Caco-2 (cell line): ENCODE data around the gene COPS3. TPM values are rescaled to one million over a fixed set of nuclear protein-coding genes. Genes with fewer than 3 reads are reported as not detected.
A peak's percentile ranks its signal among the peaks of the same experiment; 100 is the strongest.

Source experiments
- BruUV-seq: library from RNA; stranded (reverse); fragments of 400-500 nt; replicated peaks from 2 replicates; lab custom pipeline; 2021; lab: Mats Ljungman, UMichigan
- CTCF ChIA-PET: fragments of 300-600 bp; sonication (Branson Sonifier 250); formaldehyde crosslinking; loops from one replicate; lab custom pipeline; 2022; ENCODE audit warnings: antibody characterized with exemption; lab: Charles Lee
- POLR2A ChIA-PET: fragments of 300-600 bp; sonication (Branson Sonifier 250); formaldehyde crosslinking; loops from one replicate; lab custom pipeline; 2022; ENCODE audit warnings: antibody characterized with exemption; lab: Charles Lee
- DNase-seq, 2 experiments: peaks; one replicate each; pipeline versions ENCODE4 v3.0.0 to v3.0.0-alpha.2; 2020 to 2022
- H3K27me3 ChIP-seq: replicated peaks from 2 replicates; pipeline ENCODE4 v1.6.0; 2011; ENCODE audit warnings: low read length; ENCODE audit not compliant: control insufficient read depth, insufficient read depth
- H3K36me3 ChIP-seq: 2 replicates; pipeline ENCODE4 v1.5.1; 2011; ENCODE audit warnings: low read length; ENCODE audit not compliant: control insufficient read depth, insufficient read depth
- H3K4me1 ChIP-seq: fragments of 250-450 bp; sonication (Bioruptor Pico); 2 replicates; pipeline ENCODE4 v1.5.1; 2020; ENCODE audit warnings: mild to moderate bottlenecking
- H3K4me3 ChIP-seq: 2 replicates; pipeline ENCODE4 v1.5.1; 2011; ENCODE audit warnings: low read depth, mild to moderate bottlenecking, control low read depth, low read length
- H3K9me3 ChIP-seq: fragments of 250-450 bp; sonication (Bioruptor Pico); 2 replicates; pipeline ENCODE4 v1.5.1; 2020; ENCODE audit warnings: mild to moderate bottlenecking, moderate library complexity
- H3K27ac Mint-ChIP-seq: one replicate; pipeline ENCODE4 v1.8.0; 2022; ENCODE audit warnings: mixed read lengths; ENCODE audit not compliant: unreplicated experiment
- H3K27me3 Mint-ChIP-seq: one replicate; pipeline ENCODE4 v1.8.0; 2022; ENCODE audit warnings: mixed read lengths; ENCODE audit not compliant: insufficient read depth, unreplicated experiment
- H3K36me3 Mint-ChIP-seq: one replicate; pipeline ENCODE4 v1.8.0; 2022; ENCODE audit warnings: mild to moderate bottlenecking, mixed read lengths; ENCODE audit not compliant: insufficient read depth, unreplicated experiment
- H3K4me1 Mint-ChIP-seq: one replicate; pipeline ENCODE4 v1.8.0; 2022; ENCODE audit warnings: low read depth, mixed read lengths; ENCODE audit not compliant: unreplicated experiment
- H3K4me3 Mint-ChIP-seq: one replicate; pipeline ENCODE4 v1.8.0; 2022; ENCODE audit warnings: mild to moderate bottlenecking, moderate library complexity, mixed read lengths; ENCODE audit not compliant: unreplicated experiment
- H3K9me3 Mint-ChIP-seq: one replicate; pipeline ENCODE4 v1.8.0; 2022; ENCODE audit warnings: mixed read lengths; ENCODE audit not compliant: unreplicated experiment
- CTCF ChIP-seq, 2 experiments: fragments of 200-600 bp in 1 of 2; IDR thresholded peaks; 1 replicate in 1 of 2; 2 replicates in 1 of 2; pipeline versions ENCODE4 v1.5.1 to v1.8.0; 2011 to 2022; ENCODE audit warnings: antibody characterized with exemption in 1 of 2, control low read depth in 1 of 2, inconsistent platforms in 1 of 2, low read depth in 1 of 2, low read length in 1 of 2, mild to moderate bottlenecking in 1 of 2, moderate library complexity in 1 of 2; ENCODE audit not compliant: insufficient read depth in 1 of 2, severe bottlenecking in 1 of 2, unreplicated experiment in 1 of 2
- intact Hi-C: fragments of 100-400 bp; cut with micrococcal nuclease; formaldehyde crosslinking; loops from one replicate; pipeline ENCODE4 v1.10.0; 2022; ENCODE audit not compliant: unreplicated experiment
- total RNA-seq: library from RNA; stranded (reverse); gene quantifications from 2 replicates; pipeline ENCODE4 v1.2.3, GENCODE V29; 2022

Gene COPS3
- total RNA-seq, 1 experiment from 2014 or later, result 120 TPM

GRCh38 chr17:17213775-17214174 is 67.3 kb downstream of the COPS3 start:
- intact Hi-C loops, result no loop called here
- H3K36me3 Mint-ChIP-seq, result peaks cover 51% of the 10 kb centered on the region
- no peak for DNase-seq
- Histone ChIP-seq H3K4me3 (no peak overlapping the region), H3K4me1 (no peaks in the 10 kb centered on the region), H3K36me3 (peaks cover 9% of the 10 kb centered on the region), H3K27me3 (no peaks in the 10 kb centered on the region), H3K9me3 (no peaks in the 10 kb centered on the region)
- ChIA-PET CTCF (no interaction called here), POLR2A (no interaction called here)
- no peaks in the 10 kb centered on the region for H3K27me3 Mint-ChIP-seq
- no peak for TF ChIP-seq CTCF (IDR thresholded peaks at IDR 0.05; ENCODE audit: insufficient read depth in 1 of 2, low read depth in 1 of 2, low read length in 1 of 2, severe bottlenecking in 1 of 2, unreplicated experiment in 1 of 2)
- H3K9me3 Mint-ChIP-seq, result no peaks in the 10 kb centered on the region
- no TSS peak for BruUV-seq
- no peak overlapping the region for H3K4me3 Mint-ChIP-seq
- no peak overlapping the region for H3K27ac Mint-ChIP-seq
- H3K4me1 Mint-ChIP-seq, result no peaks in the 10 kb centered on the region

- H3K36me3 Mint-ChIP-seq, result peaks cover 14% of the 10 kb centered on the region
- H3K9me3 ChIP-seq, result no peaks in the 10 kb centered on the region
- no peak overlapping the region for H3K4me3 Mint-ChIP-seq
- H3K9me3 Mint-ChIP-seq, result no peaks in the 10 kb centered on the region
- DNase-seq, result no peak
- H3K27me3 ChIP-seq, result no peaks in the 10 kb centered on the region
- no peaks in the 10 kb centered on the region for H3K36me3 ChIP-seq
- intact Hi-C loops, result loop anchor here (5.0 kb wide), 1 partner anchor 206 kb away; no protein-coding TSS in a partner anchor
- H3K27ac Mint-ChIP-seq, result no peak overlapping the region
- TF ChIP-seq CTCF (IDR thresholded peaks at IDR 0.05; ENCODE audit: insufficient read depth in 1 of 2, low read depth in 1 of 2, low read length in 1 of 2, severe bottlenecking in 1 of 2, unreplicated experiment in 1 of 2), result no peak
- H3K4me1 Mint-ChIP-seq, result peaks cover 5% of the 10 kb centered on the region
- no peak overlapping the region for H3K4me3 ChIP-seq
- peaks cover 7% of the 10 kb centered on the region; the same call in 1 of the 2 replicates for H3K4me1 ChIP-seq
- ChIA-PET POLR2A (no interaction called here), CTCF (no interaction called here)
- H3K27me3 Mint-ChIP-seq, result no peaks in the 10 kb centered on the region
- BruUV-seq, result no TSS peak
These were observed 73.0 kb downstream of the COPS3 start for GRCh38 chr17:17207998-17208397.

GRCh38 chr17:17206913-17207335 is 74.1 kb downstream of the COPS3 start:
- peaks cover 4% of the 10 kb centered on the region for H3K36me3 ChIP-seq
- TF ChIP-seq CTCF (IDR thresholded peaks at IDR 0.05; ENCODE audit: insufficient read depth in 1 of 2, low read depth in 1 of 2, low read length in 1 of 2, severe bottlenecking in 1 of 2, unreplicated experiment in 1 of 2), result no peak
- no peaks in the 10 kb centered on the region for H3K9me3 ChIP-seq
- intact Hi-C loops, result loop anchor here (1.0 to 5.0 kb wide), 3 partner anchors 30 to 205 kb away; partner anchors contain the start of gene FLCN
- H3K27ac Mint-ChIP-seq, result peak overlapping the region; percentile 83
- H3K36me3 Mint-ChIP-seq, result peaks cover 11% of the 10 kb centered on the region
- H3K4me1 Mint-ChIP-seq, result peaks cover 5% of the 10 kb centered on the region
- H3K4me3 ChIP-seq, result peak overlapping the region; percentile 79
- H3K27me3 ChIP-seq, result no peaks in the 10 kb centered on the region
- CTCF ChIA-PET, result no interaction called here
- no peaks in the 10 kb centered on the region for H3K9me3 Mint-ChIP-seq
- no peak for DNase-seq
- H3K4me1 ChIP-seq, result peaks cover 7% of the 10 kb centered on the region; the same call in 1 of the 2 replicates
- no peaks in the 10 kb centered on the region for H3K27me3 Mint-ChIP-seq
- peak overlapping the region; percentile 81 for H3K4me3 Mint-ChIP-seq
- no TSS peak for BruUV-seq
- POLR2A ChIA-PET, result no interaction called here
